Measurements from ENCODE around the gene MBNL1.

MBNL1 gene

DNA sequence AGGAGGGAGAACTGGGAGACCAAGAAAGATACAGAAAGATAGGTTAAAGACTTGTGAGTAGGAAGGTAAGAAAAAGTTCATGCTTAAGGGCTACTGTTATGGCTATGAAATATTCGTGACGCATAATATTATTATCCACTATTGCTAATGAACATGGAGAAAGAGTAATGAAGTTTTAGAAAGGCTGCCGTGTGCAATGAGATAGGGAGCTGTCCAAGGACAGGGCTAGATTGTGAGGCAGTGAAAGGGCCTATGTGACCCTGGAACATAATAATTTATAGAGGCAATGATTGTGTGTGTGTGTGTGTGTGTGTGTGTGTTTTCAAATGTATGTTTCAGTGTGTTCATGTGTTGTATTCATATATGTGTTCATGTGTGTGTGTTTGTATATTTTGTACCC lies 27.7 kb downstream of the MBNL1 start:
- FAIRE-seq (no peak), DNase-seq (ENCODE audit: insufficient read length, low spot score) (no peak)
- TF ChIP-seq CTCF (IDR thresholded peaks at IDR 0.05; ENCODE audit: insufficient read depth, missing control alignments) = no peak

DNA sequence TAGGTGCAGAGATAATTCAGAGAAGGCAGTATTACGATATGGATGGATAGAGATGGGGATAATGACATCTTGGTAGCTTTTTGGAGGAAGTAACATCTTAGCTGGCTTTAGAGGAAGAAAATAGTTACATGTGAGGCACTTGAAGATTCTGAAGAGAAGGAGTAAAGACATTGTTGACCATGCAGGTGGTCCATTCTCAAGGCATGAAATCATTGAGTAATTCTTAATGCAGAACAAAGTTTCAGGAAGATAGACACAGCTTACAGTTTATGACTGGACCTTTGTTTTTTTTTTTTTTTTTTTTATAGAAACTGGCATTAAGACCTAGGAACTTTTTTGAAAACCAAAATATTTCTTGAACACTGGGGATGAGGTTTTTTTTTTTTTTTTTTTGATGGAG lies 28.2 kb downstream of the MBNL1 start:
- TF ChIP-seq CTCF (IDR thresholded peaks at IDR 0.05; ENCODE audit: insufficient read depth, missing control alignments) = no peak
- no peak for FAIRE-seq
- DNase-seq (ENCODE audit: insufficient read length, low spot score) = no peak

GRCh38 chr3:152298393-152299248 lies 29.9 kb downstream of the MBNL1 start:
- FAIRE-seq (no peak), DNase-seq (ENCODE audit: insufficient read length, low spot score) (no peak)
- no peak for TF ChIP-seq CTCF (IDR thresholded peaks at IDR 0.05; ENCODE audit: insufficient read depth, missing control alignments)

- TF ChIP-seq CTCF (IDR thresholded peaks at IDR 0.05; ENCODE audit: insufficient read depth, missing control alignments) = no peak
- FAIRE-seq = no peak
- no peak for DNase-seq (ENCODE audit: insufficient read length, low spot score)
Observed at GRCh38 chr3:152299249-152299976, 30.7 kb downstream of the MBNL1 start.

GRCh38 chr3:152300029-152300731 lies 31.5 kb downstream of the MBNL1 start:
- FAIRE-seq (no peak), DNase-seq (ENCODE audit: insufficient read length, low spot score) (no peak)
- no peak for TF ChIP-seq CTCF (IDR thresholded peaks at IDR 0.05; ENCODE audit: insufficient read depth, missing control alignments)

DNA sequence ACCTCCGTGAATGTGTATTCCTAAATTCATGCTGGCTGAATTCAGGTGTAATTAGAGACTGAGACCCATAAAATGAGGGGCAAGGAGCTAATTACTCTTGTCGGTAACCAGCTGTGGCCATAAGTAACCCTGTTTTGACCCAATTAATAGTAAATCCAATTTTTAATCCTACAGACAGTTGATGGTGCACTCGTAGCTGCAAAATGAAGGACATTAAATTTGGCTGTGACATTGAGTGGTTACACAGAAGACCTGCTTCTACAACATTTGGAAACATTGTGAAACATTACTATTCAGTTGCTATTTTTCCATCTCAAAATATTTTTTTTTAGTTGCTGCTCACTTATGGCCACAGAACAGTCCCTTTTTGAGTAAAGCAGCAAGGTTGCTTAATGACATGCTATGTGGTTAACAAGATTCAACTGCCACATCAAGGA lies 33.0 kb downstream of the MBNL1 start:
- TF ChIP-seq CTCF (IDR thresholded peaks at IDR 0.05; ENCODE audit: insufficient read depth, missing control alignments) = no peak
- DNase-seq (ENCODE audit: insufficient read length, low spot score) (no peak), FAIRE-seq (no peak)
